CD14-positive monocyte (primary cell): ENCODE results near the gene TTC28. TPM values are rescaled to one million over a fixed set of nuclear protein-coding genes. Genes with fewer than 3 reads are reported as not detected.

Experiments used
- DNase-seq, 3 donors: peaks; one replicate each; pipeline ENCODE4 v3.0.0-alpha.2; 2011 to 2022
- H2AFZ ChIP-seq: 2 replicates; pipeline ENCODE4 v1.6.0; 2012; ENCODE audit warnings: mild to moderate bottlenecking, low read depth, low read length, inconsistent platforms; ENCODE audit not compliant: insufficient read depth, poor library complexity, severe bottlenecking
- H3K27ac ChIP-seq, 2 donors: 1 replicate in 1 of 2; 2 replicates in 1 of 2; pipeline ENCODE4 v1.5.1; 2012 to 2013; ENCODE audit warnings: low read length in 2 of 2, control low read depth in 1 of 2, inconsistent platforms in 1 of 2, low read depth in 1 of 2, mild to moderate bottlenecking in 1 of 2
- H3K27me3 ChIP-seq, 2 donors: one replicate each; pipeline versions ENCODE4 v1.6.0 to v1.6.1; 2011 to 2013; ENCODE audit warnings: low read length in 2 of 2; ENCODE audit not compliant: control insufficient read depth in 2 of 2, insufficient read depth in 2 of 2
- H3K36me3 ChIP-seq, 2 donors: replicated peaks in 1 of 2; 1 replicate in 1 of 2; 2 replicates in 1 of 2; pipeline versions ENCODE4 v1.5.1 to v1.6.1; 2012 to 2013; ENCODE audit warnings: low read length in 2 of 2, control low read depth in 1 of 2, inconsistent platforms in 1 of 2, mild to moderate bottlenecking in 1 of 2; ENCODE audit not compliant: insufficient read depth in 2 of 2, control insufficient read depth in 1 of 2
- H3K4me1 ChIP-seq, 2 donors: 1 replicate in 1 of 2; 2 replicates in 1 of 2; pipeline versions ENCODE4 v1.5.1 to v1.6.1; 2012 to 2013; ENCODE audit warnings: low read length in 2 of 2, control low read depth in 1 of 2, inconsistent platforms in 1 of 2, mild to moderate bottlenecking in 1 of 2, moderate library complexity in 1 of 2; ENCODE audit not compliant: insufficient read depth in 2 of 2, control insufficient read depth in 1 of 2
- H3K4me2 ChIP-seq: replicated peaks from 2 replicates; pipeline ENCODE3; 2012; ENCODE audit warnings: low read length, moderate library complexity, mild to moderate bottlenecking; ENCODE audit not compliant: poor library complexity, severe bottlenecking; ENCODE audit errors: extremely low read depth
- H3K4me3 ChIP-seq, 3 experiments: fragments of 200-600 bp in 1 of 3; sonication (generic) in 1 of 3; replicated peaks in 1 of 3; 1 replicate in 2 of 3; 2 replicates in 1 of 3; pipeline ENCODE4 v1.5.1; 2011 to 2013; ENCODE audit warnings: low read length in 3 of 3, mild to moderate bottlenecking in 3 of 3, control low read depth in 2 of 3, low read depth in 2 of 3, inconsistent platforms in 1 of 3, moderate library complexity in 1 of 3
- H3K79me2 ChIP-seq: 2 replicates; pipeline ENCODE4 v1.6.0; 2012; ENCODE audit warnings: mild to moderate bottlenecking, control low read depth, inconsistent platforms, low read length, moderate library complexity; ENCODE audit not compliant: insufficient read depth
- H3K9ac ChIP-seq: 2 replicates; pipeline ENCODE4 v1.6.0; 2017; ENCODE audit warnings: low read length, mild to moderate bottlenecking; ENCODE audit not compliant: insufficient read depth, poor library complexity, severe bottlenecking
- H3K9me3 ChIP-seq, 2 donors: replicated peaks in 1 of 2; 1 replicate in 1 of 2; 2 replicates in 1 of 2; pipeline versions ENCODE4 v1.5.1 to v1.6.1; 2012 to 2013; ENCODE audit warnings: low read length in 2 of 2, control low read depth in 1 of 2; ENCODE audit not compliant: control insufficient read depth in 1 of 2, insufficient read depth in 1 of 2
- H4K20me1 ChIP-seq: 2 replicates; pipeline ENCODE4 v1.6.0; 2012; ENCODE audit warnings: mild to moderate bottlenecking, low read length, control low read depth, moderate library complexity; ENCODE audit not compliant: insufficient read depth
- H3K27ac Mint-ChIP-seq, 7 donors: one replicate each; pipeline ENCODE4 v1.8.0; 2020; ENCODE audit warnings: mild to moderate bottlenecking in 7 of 7, mixed read lengths in 7 of 7, moderate library complexity in 6 of 7, inconsistent platforms in 2 of 7
- H3K27me3 Mint-ChIP-seq, 3 donors: one replicate each; pipeline ENCODE4 v1.8.0; 2021 to 2022; ENCODE audit warnings: low read depth in 3 of 3, mild to moderate bottlenecking in 3 of 3, mixed read lengths in 3 of 3, moderate library complexity in 3 of 3, inconsistent platforms in 1 of 3
- H3K36me3 Mint-ChIP-seq, 2 donors: one replicate each; pipeline ENCODE4 v1.8.0; 2020; ENCODE audit warnings: mixed read lengths in 2 of 2, inconsistent platforms in 1 of 2, mild to moderate bottlenecking in 1 of 2
- H3K4me1 Mint-ChIP-seq: one replicate; pipeline ENCODE4 v1.8.0; 2020; ENCODE audit warnings: mild to moderate bottlenecking, mixed read lengths
- H3K4me3 Mint-ChIP-seq, 2 donors: one replicate each; pipeline ENCODE4 v1.8.0; 2020; ENCODE audit warnings: mild to moderate bottlenecking in 2 of 2, mixed read lengths in 2 of 2, moderate library complexity in 1 of 2
- H3K9me3 Mint-ChIP-seq, 7 donors: one replicate each; pipeline ENCODE4 v1.8.0; 2020 to 2022; ENCODE audit warnings: mixed read lengths in 7 of 7, mild to moderate bottlenecking in 6 of 7, moderate library complexity in 6 of 7, inconsistent platforms in 2 of 7
- CTCF ChIP-seq: fragments of 200-600 bp; IDR thresholded peaks from one replicate; pipeline ENCODE4 v1.8.0; 2022; ENCODE audit warnings: antibody characterized with exemption, mild to moderate bottlenecking
- WGBS: methylation state at CpG from one replicate; pipeline ENCODE4 v1.1.5; 2013; ENCODE audit warnings: missing lambda C conversion rate; ENCODE audit not compliant: insufficient coverage; 5-methylcytosine and 5-hydroxymethylcytosine counted together
- intact Hi-C, 2 donors: fragments of 100-400 bp; cut with micrococcal nuclease; formaldehyde crosslinking; loops; one replicate each; pipeline versions ENCODE4 v1.15.0 to v1.15.1; 2023
- polyA plus RNA-seq, 3 donors: library from polyadenylated mRNA; depleted of rRNA in 1 of 3; unstranded in 2 of 3; stranded (reverse) in 1 of 3; fragments of 300-500 nt in 2 of 3; fragments of >200 nt in 1 of 3; fragmentation: Illumina TruSeq in 2 of 3; gene quantifications; 1 replicate in 2 of 3; 2 replicates in 1 of 3; pipeline ENCODE4 v1.2.3, GENCODE V29; 2012 to 2021

TTC28 gene
- polyA plus RNA-seq, 3 donors, result 0.24 to 0.61 TPM; not detected in 1

GRCh38 chr22:28379951-28380350, 299.7 kb downstream of the TTC28 start:
- Histone ChIP-seq H3K9me3 (no peaks in the 10 kb centered on the region), H3K27ac (peak overlapping the region in 1 of 2 donors; percentile 57), H4K20me1 (no peaks in the 10 kb centered on the region), H2AFZ (no peak overlapping the region), H3K4me1 (peaks cover 20 to 26% of the 10 kb centered on the region in 2 donors), H3K27me3 (no peaks in the 10 kb centered on the region), H3K9ac (no peak overlapping the region), H3K79me2 (no peaks in the 10 kb centered on the region), H3K4me2 (peak overlapping the region; percentile 23), H3K36me3 (no peaks in the 10 kb centered on the region), H3K4me3 (peak overlapping the region in 1 of 3 experiments; percentile 42)
- Mint-ChIP-seq H3K4me3 (peak overlapping the region in 1 of 2 donors; percentile 72), H3K27me3 (peaks cover 0 to 4% (median 1%) of the 10 kb centered on the region in 3 donors), H3K4me1 (peaks cover 47% of the 10 kb centered on the region), H3K9me3 (no peaks in the 10 kb centered on the region), H3K27ac (peak overlapping the region in 5 of 7 donors; percentile 30 to 73 (median 54)), H3K36me3 (no peaks in the 10 kb centered on the region)
- TF ChIP-seq CTCF, result no peak
- no peak for DNase-seq
- intact Hi-C loops, result loop anchor here in 1 of 2 donors (5.0 kb wide), 1 partner anchor 52 kb away; no protein-coding TSS in a partner anchor
- no CpG with 5 or more reads among the region's 4 CpGs for WGBS

GRCh38 chr22:28379075-28379779, 300.4 kb downstream of the TTC28 start:
- no peak overlapping the region for H3K9ac ChIP-seq
- Mint-ChIP-seq H3K27me3 (peaks cover 0 to 4% (median 1%) of the 10 kb centered on the region in 3 donors), H3K27ac (peak overlapping the region in 6 of 7 donors; percentile 11 to 74 (median 44)), H3K4me3 (peak overlapping the region in 1 of 2 donors; percentile 72), H3K9me3 (no peaks in the 10 kb centered on the region), H3K4me1 (peaks cover 49% of the 10 kb centered on the region), H3K36me3 (no peaks in the 10 kb centered on the region)
- H3K79me2 ChIP-seq, result no peaks in the 10 kb centered on the region
- intact Hi-C loops, result loop anchor here in 1 of 2 donors (5.0 kb wide), 1 partner anchor 53 kb away; no protein-coding TSS in a partner anchor
- no peaks in the 10 kb centered on the region for H3K36me3 ChIP-seq
- no peaks in the 10 kb centered on the region for H4K20me1 ChIP-seq
- no peak for TF ChIP-seq CTCF
- peak overlapping the region in 1 of 2 donors; percentile 57 for H3K27ac ChIP-seq
- peaks cover 27 to 29% of the 10 kb centered on the region in 2 donors for H3K4me1 ChIP-seq
- no peaks in the 10 kb centered on the region for H3K9me3 ChIP-seq
- no peak overlapping the region for H2AFZ ChIP-seq
- peak overlapping the region in 1 of 3 experiments; percentile 42 for H3K4me3 ChIP-seq
- no peaks in the 10 kb centered on the region for H3K27me3 ChIP-seq
- DNase-seq, result peak in 2 of 3 donors; percentile 11 to 17
- peak overlapping the region; percentile 23 for H3K4me2 ChIP-seq
